H9 (cell line): ENCODE results near the gene ZBED2. TPM values are rescaled to one million over a fixed set of nuclear protein-coding genes. Genes with fewer than 3 reads are reported as not detected.

Source experiments
- DNase-seq: peaks from one replicate; pipeline ENCODE4 v3.0.0-alpha.2; 2017
- H2AFZ ChIP-seq: one replicate; pipeline ENCODE4 v1.6.1; 2013; ENCODE audit warnings: mild to moderate bottlenecking, low read length, control low read depth, moderate library complexity
- H2AK5ac ChIP-seq: 2 replicates; pipeline ENCODE4 v1.6.1; 2013; ENCODE audit warnings: low read length, control low read depth, mixed read lengths; ENCODE audit not compliant: insufficient read length
- H2BK120ac ChIP-seq: one replicate; pipeline ENCODE4 v1.6.1; 2013; ENCODE audit warnings: low read depth, mild to moderate bottlenecking, low read length, control low read depth, inconsistent platforms; ENCODE audit not compliant: poor library complexity, severe bottlenecking
- H2BK12ac ChIP-seq: 2 replicates; pipeline ENCODE4 v1.6.1; 2013; ENCODE audit warnings: low read length, control low read depth, mixed read lengths, low read depth; ENCODE audit not compliant: insufficient read length
- H2BK15ac ChIP-seq: 2 replicates; pipeline ENCODE4 v1.6.1; 2013; ENCODE audit warnings: low read depth, low read length, control low read depth
- H2BK20ac ChIP-seq: one replicate; pipeline ENCODE4 v1.6.1; 2013; ENCODE audit warnings: low read depth, mild to moderate bottlenecking, low read length, control low read depth, inconsistent platforms; ENCODE audit not compliant: poor library complexity, severe bottlenecking
- H2BK5ac ChIP-seq: 2 replicates; pipeline ENCODE4 v1.6.1; 2013; ENCODE audit warnings: low read length, control low read depth, mixed read lengths; ENCODE audit not compliant: insufficient read length
- H3K14ac ChIP-seq: 2 replicates; pipeline ENCODE4 v1.6.1; 2013; ENCODE audit warnings: low read length, control low read depth; ENCODE audit not compliant: insufficient read depth
- H3K18ac ChIP-seq: 2 replicates; pipeline ENCODE4 v1.6.1; 2013; ENCODE audit warnings: low read depth, mild to moderate bottlenecking, mixed read lengths, low read length, control low read depth; ENCODE audit not compliant: insufficient read length
- H3K23ac ChIP-seq: 2 replicates; pipeline ENCODE4 v1.6.1; 2013; ENCODE audit warnings: low read length, control low read depth, mixed read lengths, low read depth; ENCODE audit not compliant: insufficient read length
- H3K23me2 ChIP-seq: 2 replicates; pipeline ENCODE4 v1.6.1; 2013; ENCODE audit warnings: low read depth, mild to moderate bottlenecking, mixed read lengths, low read length, control low read depth; ENCODE audit not compliant: insufficient read length, poor library complexity, severe bottlenecking
- H3K27ac ChIP-seq: 2 replicates; pipeline ENCODE4 v1.5.1; 2013; ENCODE audit warnings: low read length, control low read depth, mixed read lengths, low read depth; ENCODE audit not compliant: insufficient read length
- H3K27me3 ChIP-seq: 2 replicates; pipeline ENCODE4 v1.6.1; 2013; ENCODE audit warnings: low read length, control low read depth, inconsistent platforms; ENCODE audit not compliant: insufficient read depth
- H3K4ac ChIP-seq: 2 replicates; pipeline ENCODE4 v1.6.1; 2013; ENCODE audit warnings: low read depth, mild to moderate bottlenecking, control low read depth, inconsistent platforms, low read length, moderate library complexity
- H3K4me1 ChIP-seq: 2 replicates; pipeline ENCODE4 v1.6.1; 2013; ENCODE audit warnings: low read length, control low read depth, inconsistent platforms; ENCODE audit not compliant: insufficient read depth
- H3K4me2 ChIP-seq: 2 replicates; pipeline ENCODE4 v1.6.1; 2013; ENCODE audit warnings: low read length, control low read depth, mixed read lengths; ENCODE audit not compliant: insufficient read length, insufficient read depth
- H3K56ac ChIP-seq: 2 replicates; pipeline ENCODE4 v1.6.1; 2013; ENCODE audit warnings: low read depth, mild to moderate bottlenecking, mixed read lengths, low read length, control low read depth; ENCODE audit not compliant: insufficient read length
- H3K79me1 ChIP-seq: 2 replicates; pipeline ENCODE4 v1.6.1; 2013; ENCODE audit warnings: low read depth, mild to moderate bottlenecking, moderate library complexity, low read length, control low read depth, inconsistent platforms; ENCODE audit not compliant: insufficient read depth, poor library complexity, severe bottlenecking
- H3K79me2 ChIP-seq: 2 replicates; pipeline ENCODE4 v1.6.1; 2013; ENCODE audit warnings: low read length, control low read depth, inconsistent platforms; ENCODE audit not compliant: insufficient read depth
- H3K9ac ChIP-seq: 2 replicates; pipeline ENCODE4 v1.6.1; 2013; ENCODE audit warnings: low read length, control low read depth, mixed read lengths; ENCODE audit not compliant: insufficient read length; ENCODE audit errors: extremely low read depth
- H3K9me3 ChIP-seq: one replicate; pipeline ENCODE4 v1.6.1; 2013; ENCODE audit warnings: low read depth, low read length, inconsistent platforms; ENCODE audit not compliant: control insufficient read depth
- H3T11ph ChIP-seq: one replicate; pipeline ENCODE4 v1.6.1; 2013; ENCODE audit warnings: mild to moderate bottlenecking, low read length, control low read depth, inconsistent platforms
- H4K20me1 ChIP-seq: one replicate; pipeline ENCODE4 v1.6.1; 2013; ENCODE audit not compliant: control insufficient read depth, insufficient read length, insufficient read depth
- H4K5ac ChIP-seq: 2 replicates; pipeline ENCODE4 v1.6.1; 2013; ENCODE audit warnings: low read depth, mild to moderate bottlenecking, mixed read lengths, low read length, control low read depth; ENCODE audit not compliant: insufficient read length
- H4K8ac ChIP-seq: replicated peaks from 2 replicates; pipeline ENCODE4 v1.6.1; 2013; ENCODE audit warnings: low read length, control low read depth, mixed read lengths, low read depth; ENCODE audit not compliant: insufficient read length
- H4K91ac ChIP-seq: 2 replicates; pipeline ENCODE4 v1.6.1; 2013; ENCODE audit warnings: low read depth, mild to moderate bottlenecking, moderate library complexity, mixed read lengths, low read length, control low read depth; ENCODE audit not compliant: insufficient read length
- H3K27ac Mint-ChIP-seq, 3 experiments: 2 replicates in 2 of 3; 3 replicates in 1 of 3; pipeline ENCODE4 v1.8.0; 2020 to 2021; ENCODE audit warnings: mixed read lengths in 3 of 3, mild to moderate bottlenecking in 1 of 3, moderate library complexity in 1 of 3
- H3K27me3 Mint-ChIP-seq: 2 replicates; pipeline ENCODE4 v1.8.0; 2021; ENCODE audit warnings: low read depth, mild to moderate bottlenecking, moderate library complexity, mixed read lengths
- H3K36me3 Mint-ChIP-seq, 3 experiments: 2 replicates in 2 of 3; 3 replicates in 1 of 3; pipeline ENCODE4 v1.8.0; 2020 to 2021; ENCODE audit warnings: low read depth in 3 of 3, mixed read lengths in 3 of 3; ENCODE audit not compliant: insufficient read depth in 1 of 3
- H3K4me1 Mint-ChIP-seq, 2 experiments: 2 replicates each; pipeline ENCODE4 v1.8.0; 2020; ENCODE audit warnings: mixed read lengths in 2 of 2
- H3K4me3 Mint-ChIP-seq, 2 experiments: 2 replicates in 1 of 2; 3 replicates in 1 of 2; pipeline ENCODE4 v1.8.0; 2020 to 2021; ENCODE audit warnings: mild to moderate bottlenecking in 2 of 2, mixed read lengths in 2 of 2, moderate library complexity in 1 of 2
- H3K9me3 Mint-ChIP-seq, 2 experiments: 2 replicates in 1 of 2; 3 replicates in 1 of 2; pipeline ENCODE4 v1.8.0; 2020; ENCODE audit warnings: mild to moderate bottlenecking in 2 of 2, mixed read lengths in 2 of 2, moderate library complexity in 1 of 2
- CTCF ChIP-seq: fragments of 200-600 bp; sonication (generic); conservative IDR thresholded peaks from 3 replicates; pipeline ENCODE4 v1.8.0; 2021; ENCODE audit warnings: antibody characterized with exemption, mild to moderate bottlenecking
- WGBS: extraction: QIAGEN DNeasy Blood & Tissue Kit; methylation state at CpG from one replicate; pipeline ENCODE4 v1.1.7; 2013; ENCODE audit warnings: missing lambda C conversion rate, low lambda C conversion rate, mixed read lengths; ENCODE audit not compliant: insufficient read length; ENCODE audit errors: extremely low coverage; 5-methylcytosine and 5-hydroxymethylcytosine counted together
- total RNA-seq: library from RNA; stranded (reverse); gene quantifications from 2 replicates; pipeline ENCODE4 v1.2.1, GENCODE V29; 2021

The ZBED2 gene
- total RNA-seq, 1 experiment from 2014 or later, result not detected

DNA sequence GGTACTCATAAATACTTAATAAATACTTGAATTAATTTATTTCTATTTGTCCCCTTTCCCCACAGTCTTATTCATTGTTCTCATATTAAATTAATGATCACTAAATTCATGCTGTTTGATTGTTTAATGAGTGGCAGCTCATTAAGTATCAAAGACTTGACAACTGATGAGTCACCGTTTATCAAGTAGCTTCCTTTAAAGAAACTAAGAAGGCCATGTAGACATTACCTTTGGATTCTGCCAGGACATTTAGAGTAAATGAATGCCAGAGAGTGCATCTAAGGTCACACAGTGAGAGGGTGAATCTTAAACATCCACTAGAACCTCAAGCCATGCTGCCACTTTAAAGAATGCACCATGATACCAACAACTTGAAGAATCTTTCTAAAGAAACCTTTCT, 23.9 kb downstream of the ZBED2 start:
- Histone ChIP-seq H2BK5ac (no peak overlapping the region), H3K9me3 (no peaks in the 10 kb centered on the region), H3K4ac (no peak overlapping the region), H3K4me2 (no peak overlapping the region), H3K23me2 (no peaks in the 10 kb centered on the region), H3K56ac (no peak overlapping the region), H2AK5ac (no peak overlapping the region), H4K5ac (no peak overlapping the region), H3K9ac (no peak overlapping the region), H2BK20ac (no peak overlapping the region), H3K79me2 (no peaks in the 10 kb centered on the region), H3K23ac (no peak overlapping the region), H2BK120ac (no peak overlapping the region), H3K4me1 (no peaks in the 10 kb centered on the region), H3K27me3 (no peaks in the 10 kb centered on the region), H3K18ac (no peak overlapping the region), H4K91ac (no peak overlapping the region), H3K14ac (no peak overlapping the region), H3T11ph (no peak overlapping the region), H3K27ac (no peak overlapping the region), H4K8ac (no peak overlapping the region), H2BK15ac (no peak overlapping the region), H2BK12ac (no peak overlapping the region), H2AFZ (no peak overlapping the region), H3K79me1 (no peaks in the 10 kb centered on the region), H4K20me1 (no peaks in the 10 kb centered on the region)
- no peaks in the 10 kb centered on the region for H3K9me3 Mint-ChIP-seq
- no peak overlapping the region for H3K4me3 Mint-ChIP-seq
- TF ChIP-seq CTCF, result no peak
- DNase-seq, result no peak
- no peaks in the 10 kb centered on the region for H3K4me1 Mint-ChIP-seq
- no CpG with 5 or more reads among the region's 1 CpG for WGBS
- no peaks in the 10 kb centered on the region for H3K27me3 Mint-ChIP-seq
- H3K36me3 Mint-ChIP-seq, result no peaks in the 10 kb centered on the region
- no peak overlapping the region for H3K27ac Mint-ChIP-seq
